Activated CD4-positive, CD25-positive, alpha-beta regulatory T cell treated with anti-CD3 and anti-CD28 coated beads, Interleukin-2, amount 50 U/mL, for 16 hours (primary cell): ENCODE measurements around the gene DGCR6.
"Not testable (repeated sequence)": the region's sequence is repeated elsewhere in the genome, so short reads cannot be mapped to it uniquely, and the experiment has no call there.

ENCODE experiments used
- DNase-seq: peaks from one replicate; pipeline ENCODE4 v3.0.0-alpha.2; 2020; ENCODE audit warnings: low read depth, low spot score

Gene DGCR6

GRCh38 chr22:18931905-18932652, 26.0 kb downstream of the DGCR6 start:
- no peak for DNase-seq

GRCh38 chr22:18933914-18934313, 27.8 kb downstream of the DGCR6 start:
- no peak for DNase-seq

GRCh38 chr22:18934688-18935087, 28.6 kb downstream of the DGCR6 start:
- not testable (repeated sequence) for DNase-seq

GRCh38 chr22:18935889-18936529, 29.9 kb downstream of the DGCR6 start, which contains the start of gene PRODH:
Gene PRODH, minus strand, starts transcription at chr22:18936293. Its CDS starts 6 bp downstream, at chr22:18936287.
- DNase-seq, result no peak

- not testable (repeated sequence) for DNase-seq
Observed at GRCh38 chr22:18938691-18939090, 32.6 kb downstream of the DGCR6 start.

- not testable (repeated sequence) for DNase-seq
Observed at GRCh38 chr22:18947105-18947504, 41.0 kb downstream of the DGCR6 start.

GRCh38 chr22:18947905-18948304, 41.8 kb downstream of the DGCR6 start:
- DNase-seq, result no peak

- no peak for DNase-seq
Observed at GRCh38 chr22:18950141-18950540, 44.0 kb downstream of the DGCR6 start.

- DNase-seq, result no peak
Observed at GRCh38 chr22:18952022-18952421, 45.9 kb downstream of the DGCR6 start.

GRCh38 chr22:18953128-18953527, 47.0 kb downstream of the DGCR6 start:
- not testable (repeated sequence) for DNase-seq

- not testable (repeated sequence) for DNase-seq
Observed at GRCh38 chr22:18954303-18954989, 48.3 kb downstream of the DGCR6 start.

- DNase-seq, result no peak
Observed at GRCh38 chr22:18954990-18955571, 49.0 kb downstream of the DGCR6 start.

GRCh38 chr22:18955696-18956095, 49.6 kb downstream of the DGCR6 start:
- DNase-seq, result no peak

GRCh38 chr22:18956121-18956895, 50.2 kb downstream of the DGCR6 start:
- not testable (repeated sequence) for DNase-seq

- not testable (repeated sequence) for DNase-seq
Observed at GRCh38 chr22:18956956-18957355, 50.8 kb downstream of the DGCR6 start.

- DNase-seq, result not testable (repeated sequence)
Observed at GRCh38 chr22:18957621-18958320, 51.7 kb downstream of the DGCR6 start.

- not testable (repeated sequence) for DNase-seq
Observed at GRCh38 chr22:18958321-18958705, 52.2 kb downstream of the DGCR6 start.

GRCh38 chr22:18958738-18959137, 52.6 kb downstream of the DGCR6 start:
- not testable (repeated sequence) for DNase-seq

GRCh38 chr22:18959266-18959665, 53.1 kb downstream of the DGCR6 start:
- DNase-seq, result not testable (repeated sequence)

GRCh38 chr22:18959741-18960140, 53.6 kb downstream of the DGCR6 start:
- DNase-seq, result not testable (repeated sequence)
